H1 (cell line): ENCODE measurements around the gene RABIF. TPM values are rescaled to one million over a fixed set of nuclear protein-coding genes. Genes with fewer than 3 reads are reported as not detected.

Source experiments
- KDM1A ChIP-seq: fragments of 200-600, 300-600 bp; sonication (generic); IDR thresholded peaks from 2 replicates; pipeline ENCODE4 v1.7.1; 2016; ENCODE audit warnings: mild to moderate bottlenecking, low read length, borderline replicate concordance
- RAD21 ChIP-seq, 2 experiments: IDR thresholded peaks in 1 of 2; conservative IDR thresholded peaks in 1 of 2; 2 replicates each; pipeline ENCODE4 v1.6.1; 2011; ENCODE audit warnings: low read depth in 2 of 2, low read length in 2 of 2, improper control_type of control experiment in 1 of 2, inconsistent platforms in 1 of 2, mild to moderate bottlenecking in 1 of 2, moderate library complexity in 1 of 2
- RXRA ChIP-seq: IDR thresholded peaks from 2 replicates; pipeline ENCODE4 v1.6.1; 2011; ENCODE audit warnings: low read depth, mild to moderate bottlenecking, low read length, moderate library complexity; ENCODE audit not compliant: insufficient read depth
- TBP ChIP-seq: IDR thresholded peaks from 2 replicates; pipeline ENCODE4 v1.6.1; 2011; ENCODE audit warnings: low read depth, low read length, improper control_type of control experiment
- polyA plus RNA-seq, 7 experiments: library from polyadenylated mRNA; depleted of rRNA in 3 of 7; stranded (reverse) in 5 of 7; unstranded in 2 of 7; fragments of >200 nt in 5 of 7; fragments of 200-250 nt in 2 of 7; gene quantifications; 1 replicate in 5 of 7; 2 replicates in 1 of 7; 4 replicates in 1 of 7; pipeline versions ENCODE4 v1.2.1 to v1.2.3, GENCODE V29; 2011 to 2013; ENCODE audit warnings: missing spikeins in 2 of 7, mixed read lengths in 2 of 7
- total RNA-seq: library from RNA; stranded (reverse); fragmentation: NEBNext Ultra II Directional; extraction: Animal tissue kit (Norgen Biotek cat#: 25700); gene quantifications from 2 replicates; pipeline ENCODE4 v1.2.1, GENCODE V29; 2021
- TF ChIP-seq, protein P1 (sequence below), 3 experiments: IDR thresholded peaks; 1 replicate in 2 of 3; 2 replicates in 1 of 3; pipeline versions ENCODE4 v1.5.1 to v1.6.1; 2011; ENCODE audit warnings: low read length in 3 of 3, mild to moderate bottlenecking in 3 of 3, inconsistent platforms in 2 of 3, low read depth in 1 of 3, moderate library complexity in 1 of 3; ENCODE audit not compliant: insufficient read depth in 1 of 3; ENCODE audit errors: control extremely low read depth in 1 of 3

Gene RABIF
- total and polyA plus RNA-seq, 2 of the 8 experiments (the other 6 are each of a cell fraction or from before 2014, with no cell fraction given) = 5.6 to 6.9 TPM

DNA sequence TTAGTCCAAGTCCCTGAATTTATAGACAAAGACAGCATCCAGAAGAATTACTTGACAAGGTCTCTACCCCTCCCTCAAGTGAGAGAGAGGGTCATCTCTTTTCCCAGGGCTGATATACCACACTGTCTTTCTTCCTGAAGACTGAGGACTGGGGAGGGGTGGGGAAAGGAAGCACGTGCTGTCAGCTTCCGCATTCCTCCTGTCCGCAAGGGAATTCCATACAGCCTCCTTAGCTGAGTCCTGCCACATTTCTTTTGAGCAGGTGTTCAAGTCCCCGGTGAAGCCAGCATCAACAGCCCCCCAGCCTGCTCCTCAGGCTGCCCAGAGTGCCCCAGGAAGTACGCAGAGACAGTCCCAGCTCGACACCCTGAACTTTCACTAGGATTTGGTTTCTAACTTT lies 44.0 kb downstream of the RABIF start (continued):
- no peak for TF ChIP-seq RXRA
- TF ChIP-seq TBP = no peak
- TF ChIP-seq, protein P1, sequence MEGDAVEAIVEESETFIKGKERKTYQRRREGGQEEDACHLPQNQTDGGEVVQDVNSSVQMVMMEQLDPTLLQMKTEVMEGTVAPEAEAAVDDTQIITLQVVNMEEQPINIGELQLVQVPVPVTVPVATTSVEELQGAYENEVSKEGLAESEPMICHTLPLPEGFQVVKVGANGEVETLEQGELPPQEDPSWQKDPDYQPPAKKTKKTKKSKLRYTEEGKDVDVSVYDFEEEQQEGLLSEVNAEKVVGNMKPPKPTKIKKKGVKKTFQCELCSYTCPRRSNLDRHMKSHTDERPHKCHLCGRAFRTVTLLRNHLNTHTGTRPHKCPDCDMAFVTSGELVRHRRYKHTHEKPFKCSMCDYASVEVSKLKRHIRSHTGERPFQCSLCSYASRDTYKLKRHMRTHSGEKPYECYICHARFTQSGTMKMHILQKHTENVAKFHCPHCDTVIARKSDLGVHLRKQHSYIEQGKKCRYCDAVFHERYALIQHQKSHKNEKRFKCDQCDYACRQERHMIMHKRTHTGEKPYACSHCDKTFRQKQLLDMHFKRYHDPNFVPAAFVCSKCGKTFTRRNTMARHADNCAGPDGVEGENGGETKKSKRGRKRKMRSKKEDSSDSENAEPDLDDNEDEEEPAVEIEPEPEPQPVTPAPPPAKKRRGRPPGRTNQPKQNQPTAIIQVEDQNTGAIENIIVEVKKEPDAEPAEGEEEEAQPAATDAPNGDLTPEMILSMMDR (IDR thresholded peaks at IDR 0.05; ENCODE audit: control extremely low read depth in 1 of 3, insufficient read depth in 1 of 3, low read depth in 1 of 3, low read length in 3 of 3) = no peak
- TF ChIP-seq KDM1A = no peak
- no peak for TF ChIP-seq RAD21 (IDR thresholded peaks at IDR 0.05 in 1 of 2, conservative IDR thresholded peaks at IDR 0.05 in 1 of 2; ENCODE audit: low read depth in 2 of 2, low read length in 2 of 2)
